Raji (cell line): Measurements from ENCODE around the gene POM121L12.

ENCODE experiments used
- POLR2A ChIP-seq: IDR thresholded peaks from 2 replicates; pipeline ENCODE4 v1.6.1; 2011; ENCODE audit warnings: low read depth, low read length, control low read depth; ENCODE audit not compliant: insufficient read depth

Gene POM121L12

DNA sequence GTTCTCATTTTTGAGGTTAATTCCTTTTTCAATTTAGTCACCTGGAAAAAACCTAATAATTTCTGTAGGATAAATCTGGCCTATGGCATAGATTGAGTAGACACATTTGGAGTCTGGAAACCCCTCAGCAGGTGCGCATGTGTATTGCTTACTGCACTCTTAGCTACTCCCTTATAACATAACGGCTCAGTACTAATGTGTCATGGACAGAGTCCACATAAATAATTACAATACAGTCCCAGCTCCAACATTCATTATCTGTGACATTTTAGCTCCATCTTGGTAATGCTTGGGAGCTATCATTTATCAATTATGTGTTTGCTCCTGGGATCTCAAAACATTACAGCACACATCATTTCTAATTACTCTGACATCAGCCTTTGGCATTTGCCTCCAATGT, 33.2 kb downstream of the POM121L12 start:
- TF ChIP-seq POLR2A, result no peak

GRCh38 chr7:53070883-53071282, 35.5 kb downstream of the POM121L12 start:
- no peak for TF ChIP-seq POLR2A
